ENCODE measurements around the gene SMIM3.

DNA sequence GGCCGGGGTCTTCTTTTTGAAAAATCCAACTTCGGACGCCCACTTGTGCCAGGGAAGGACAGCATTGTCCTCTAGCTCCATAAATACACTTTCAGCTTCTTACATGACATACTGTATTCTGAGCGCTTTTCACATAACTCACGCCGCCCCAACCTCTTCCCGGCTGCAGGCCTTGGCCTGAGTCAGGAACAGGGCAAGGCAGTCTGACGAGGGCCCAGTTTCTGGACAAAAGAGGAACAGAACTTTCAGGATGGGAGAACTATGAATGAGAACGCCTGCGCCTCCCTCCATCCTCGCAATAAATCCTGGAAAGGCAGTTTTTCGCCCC, 20.4 kb upstream of the SMIM3 start:
- no peak for TF ChIP-seq ZNF324 (tag by site-specific recombination; IDR thresholded peaks at IDR 0.05)
- TF ChIP-seq, protein P1, sequence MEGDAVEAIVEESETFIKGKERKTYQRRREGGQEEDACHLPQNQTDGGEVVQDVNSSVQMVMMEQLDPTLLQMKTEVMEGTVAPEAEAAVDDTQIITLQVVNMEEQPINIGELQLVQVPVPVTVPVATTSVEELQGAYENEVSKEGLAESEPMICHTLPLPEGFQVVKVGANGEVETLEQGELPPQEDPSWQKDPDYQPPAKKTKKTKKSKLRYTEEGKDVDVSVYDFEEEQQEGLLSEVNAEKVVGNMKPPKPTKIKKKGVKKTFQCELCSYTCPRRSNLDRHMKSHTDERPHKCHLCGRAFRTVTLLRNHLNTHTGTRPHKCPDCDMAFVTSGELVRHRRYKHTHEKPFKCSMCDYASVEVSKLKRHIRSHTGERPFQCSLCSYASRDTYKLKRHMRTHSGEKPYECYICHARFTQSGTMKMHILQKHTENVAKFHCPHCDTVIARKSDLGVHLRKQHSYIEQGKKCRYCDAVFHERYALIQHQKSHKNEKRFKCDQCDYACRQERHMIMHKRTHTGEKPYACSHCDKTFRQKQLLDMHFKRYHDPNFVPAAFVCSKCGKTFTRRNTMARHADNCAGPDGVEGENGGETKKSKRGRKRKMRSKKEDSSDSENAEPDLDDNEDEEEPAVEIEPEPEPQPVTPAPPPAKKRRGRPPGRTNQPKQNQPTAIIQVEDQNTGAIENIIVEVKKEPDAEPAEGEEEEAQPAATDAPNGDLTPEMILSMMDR (tag by site-specific recombination; IDR thresholded peaks at IDR 0.05) = no peak
- no peak for TF ChIP-seq ZNF169 (tag by site-specific recombination; IDR thresholded peaks at IDR 0.05)
- TF ChIP-seq ZNF311 (tag by site-specific recombination; IDR thresholded peaks at IDR 0.05; ENCODE audit: borderline replicate concordance) = no peak
- no peak for TF ChIP-seq ZNF2 (tag by site-specific recombination; IDR thresholded peaks at IDR 0.05)
- TF ChIP-seq ZBTB1 (tag by site-specific recombination; IDR thresholded peaks at IDR 0.05) = no peak
- TF ChIP-seq, protein P2, sequence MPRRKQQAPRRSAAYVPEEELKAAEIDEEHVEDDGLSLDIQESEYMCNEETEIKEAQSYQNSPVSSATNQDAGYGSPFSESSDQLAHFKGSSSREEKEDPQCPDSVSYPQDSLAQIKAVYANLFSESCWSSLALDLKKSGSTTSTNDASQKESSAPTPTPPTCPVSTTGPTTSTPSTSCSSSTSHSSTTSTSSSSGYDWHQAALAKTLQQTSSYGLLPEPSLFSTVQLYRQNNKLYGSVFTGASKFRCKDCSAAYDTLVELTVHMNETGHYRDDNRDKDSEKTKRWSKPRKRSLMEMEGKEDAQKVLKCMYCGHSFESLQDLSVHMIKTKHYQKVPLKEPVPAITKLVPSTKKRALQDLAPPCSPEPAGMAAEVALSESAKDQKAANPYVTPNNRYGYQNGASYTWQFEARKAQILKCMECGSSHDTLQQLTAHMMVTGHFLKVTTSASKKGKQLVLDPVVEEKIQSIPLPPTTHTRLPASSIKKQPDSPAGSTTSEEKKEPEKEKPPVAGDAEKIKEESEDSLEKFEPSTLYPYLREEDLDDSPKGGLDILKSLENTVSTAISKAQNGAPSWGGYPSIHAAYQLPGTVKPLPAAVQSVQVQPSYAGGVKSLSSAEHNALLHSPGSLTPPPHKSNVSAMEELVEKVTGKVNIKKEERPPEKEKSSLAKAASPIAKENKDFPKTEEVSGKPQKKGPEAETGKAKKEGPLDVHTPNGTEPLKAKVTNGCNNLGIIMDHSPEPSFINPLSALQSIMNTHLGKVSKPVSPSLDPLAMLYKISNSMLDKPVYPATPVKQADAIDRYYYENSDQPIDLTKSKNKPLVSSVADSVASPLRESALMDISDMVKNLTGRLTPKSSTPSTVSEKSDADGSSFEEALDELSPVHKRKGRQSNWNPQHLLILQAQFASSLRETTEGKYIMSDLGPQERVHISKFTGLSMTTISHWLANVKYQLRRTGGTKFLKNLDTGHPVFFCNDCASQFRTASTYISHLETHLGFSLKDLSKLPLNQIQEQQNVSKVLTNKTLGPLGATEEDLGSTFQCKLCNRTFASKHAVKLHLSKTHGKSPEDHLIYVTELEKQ (tag by site-specific recombination; IDR thresholded peaks at IDR 0.05; ENCODE audit: borderline replicate concordance) = no peak
- TF ChIP-seq, protein P3, sequence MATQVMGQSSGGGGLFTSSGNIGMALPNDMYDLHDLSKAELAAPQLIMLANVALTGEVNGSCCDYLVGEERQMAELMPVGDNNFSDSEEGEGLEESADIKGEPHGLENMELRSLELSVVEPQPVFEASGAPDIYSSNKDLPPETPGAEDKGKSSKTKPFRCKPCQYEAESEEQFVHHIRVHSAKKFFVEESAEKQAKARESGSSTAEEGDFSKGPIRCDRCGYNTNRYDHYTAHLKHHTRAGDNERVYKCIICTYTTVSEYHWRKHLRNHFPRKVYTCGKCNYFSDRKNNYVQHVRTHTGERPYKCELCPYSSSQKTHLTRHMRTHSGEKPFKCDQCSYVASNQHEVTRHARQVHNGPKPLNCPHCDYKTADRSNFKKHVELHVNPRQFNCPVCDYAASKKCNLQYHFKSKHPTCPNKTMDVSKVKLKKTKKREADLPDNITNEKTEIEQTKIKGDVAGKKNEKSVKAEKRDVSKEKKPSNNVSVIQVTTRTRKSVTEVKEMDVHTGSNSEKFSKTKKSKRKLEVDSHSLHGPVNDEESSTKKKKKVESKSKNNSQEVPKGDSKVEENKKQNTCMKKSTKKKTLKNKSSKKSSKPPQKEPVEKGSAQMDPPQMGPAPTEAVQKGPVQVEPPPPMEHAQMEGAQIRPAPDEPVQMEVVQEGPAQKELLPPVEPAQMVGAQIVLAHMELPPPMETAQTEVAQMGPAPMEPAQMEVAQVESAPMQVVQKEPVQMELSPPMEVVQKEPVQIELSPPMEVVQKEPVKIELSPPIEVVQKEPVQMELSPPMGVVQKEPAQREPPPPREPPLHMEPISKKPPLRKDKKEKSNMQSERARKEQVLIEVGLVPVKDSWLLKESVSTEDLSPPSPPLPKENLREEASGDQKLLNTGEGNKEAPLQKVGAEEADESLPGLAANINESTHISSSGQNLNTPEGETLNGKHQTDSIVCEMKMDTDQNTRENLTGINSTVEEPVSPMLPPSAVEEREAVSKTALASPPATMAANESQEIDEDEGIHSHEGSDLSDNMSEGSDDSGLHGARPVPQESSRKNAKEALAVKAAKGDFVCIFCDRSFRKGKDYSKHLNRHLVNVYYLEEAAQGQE (tag by site-specific recombination; IDR thresholded peaks at IDR 0.05) = no peak
- TF ChIP-seq ZNF211 (tag by site-specific recombination; IDR thresholded peaks at IDR 0.05; ENCODE audit: low read depth) = no peak
- TF ChIP-seq, protein P4, sequence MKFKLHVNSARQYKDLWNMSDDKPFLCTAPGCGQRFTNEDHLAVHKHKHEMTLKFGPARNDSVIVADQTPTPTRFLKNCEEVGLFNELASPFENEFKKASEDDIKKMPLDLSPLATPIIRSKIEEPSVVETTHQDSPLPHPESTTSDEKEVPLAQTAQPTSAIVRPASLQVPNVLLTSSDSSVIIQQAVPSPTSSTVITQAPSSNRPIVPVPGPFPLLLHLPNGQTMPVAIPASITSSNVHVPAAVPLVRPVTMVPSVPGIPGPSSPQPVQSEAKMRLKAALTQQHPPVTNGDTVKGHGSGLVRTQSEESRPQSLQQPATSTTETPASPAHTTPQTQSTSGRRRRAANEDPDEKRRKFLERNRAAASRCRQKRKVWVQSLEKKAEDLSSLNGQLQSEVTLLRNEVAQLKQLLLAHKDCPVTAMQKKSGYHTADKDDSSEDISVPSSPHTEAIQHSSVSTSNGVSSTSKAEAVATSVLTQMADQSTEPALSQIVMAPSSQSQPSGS (tag by site-specific recombination; IDR thresholded peaks at IDR 0.05; ENCODE audit: low read depth) = no peak
